Left lung (tissue), 10 donors: ENCODE measurements around the gene NPIPA2. TPM values are rescaled to one million over a fixed set of nuclear protein-coding genes. Genes with fewer than 3 reads are reported as not detected.
"Not testable (repeated sequence)": the region's sequence is repeated elsewhere in the genome, so short reads cannot be mapped to it uniquely, and the experiment has no call there.

ENCODE experiments used
- ATAC-seq: fragments of 200-7000 bp; cut with Tn5 transposase; one replicate; pipeline ENCODE4 v1.9.1; 2020; ENCODE audit warnings: moderate library complexity
- DNase-seq, 4 donors: peaks; one replicate each; pipeline ENCODE4 v3.0.0-alpha.2; 2013 to 2020
- H3K27ac ChIP-seq, 2 donors: fragments of 200-600 bp; sonication (generic) in 1 of 2; one replicate each; pipeline versions ENCODE4 v1.5.0 to v1.8.0; 2020 to 2021
- H3K27me3 ChIP-seq, 2 donors: fragments of 200-600 bp; sonication (generic) in 1 of 2; one replicate each; pipeline versions ENCODE4 v1.5.0 to v1.8.0; 2020 to 2021
- H3K36me3 ChIP-seq, 2 donors: fragments of 200-600 bp; sonication (generic) in 1 of 2; one replicate each; pipeline versions ENCODE4 v1.5.0 to v1.8.0; 2020 to 2021
- H3K4me1 ChIP-seq, 2 donors: fragments of 200-600 bp; one replicate each; pipeline ENCODE4 v1.8.0; 2021
- H3K4me3 ChIP-seq, 2 donors: fragments of 200-600 bp; sonication (generic) in 1 of 2; one replicate each; pipeline versions ENCODE4 v1.5.0 to v1.8.0; 2020 to 2021; ENCODE audit warnings: mild to moderate bottlenecking in 1 of 2
- H3K9me3 ChIP-seq, 2 donors: fragments of 200-600 bp; sonication (generic) in 1 of 2; one replicate each; pipeline versions ENCODE4 v1.5.0 to v1.8.0; 2020 to 2021
- intact Hi-C, 2 donors: fragments of 100-400 bp; cut with DNase I; formaldehyde crosslinking; loops; one replicate each; pipeline versions ENCODE4 v1.11.2 to v1.14.2; 2022
- polyA plus RNA-seq, 6 donors: library from polyadenylated mRNA; unstranded; fragments of 120-200 nt; gene quantifications; one replicate each; pipeline ENCODE4 v1.2.1, GENCODE V29; 2013; ENCODE audit not compliant: insufficient read length in 6 of 6
- total RNA-seq, 2 donors: library from RNA; stranded (reverse); fragmentation: NEBNext Ultra II Directional; extraction: Animal tissue kit (Norgen Biotek cat#: 25700); gene quantifications; one replicate each; pipeline ENCODE4 v1.2.1, GENCODE V29; 2021
- donor health status: DM: no; HTN: yes; CAD: no.
- donor health status: DM: no; HTN: no; CAD: no.

The NPIPA2 gene
- total and polyA plus RNA-seq, 8 donors: 0.44 to 4.8 (median 3.2) TPM; not detected in 5

GRCh38 chr16:14786180-14786579, 43.8 kb downstream of the NPIPA2 start:
- H3K4me3 ChIP-seq, H3K9me3 ChIP-seq, H3K4me1 ChIP-seq, ATAC-seq, intact Hi-C loops, H3K36me3 ChIP-seq, DNase-seq, H3K27ac ChIP-seq, H3K27me3 ChIP-seq: not testable (repeated sequence)

GRCh38 chr16:14789577-14789976, 47.2 kb downstream of the NPIPA2 start:
- DNase-seq, H3K36me3 ChIP-seq, H3K4me1 ChIP-seq, ATAC-seq, H3K4me3 ChIP-seq, H3K27me3 ChIP-seq, H3K27ac ChIP-seq, intact Hi-C loops, H3K9me3 ChIP-seq: not testable (repeated sequence)

- intact Hi-C loops, H3K27me3 ChIP-seq, H3K4me1 ChIP-seq, H3K9me3 ChIP-seq, H3K36me3 ChIP-seq, H3K4me3 ChIP-seq, ATAC-seq, H3K27ac ChIP-seq, DNase-seq: not testable (repeated sequence)
Measured at GRCh38 chr16:14790320-14790956, 48.1 kb downstream of the NPIPA2 start.

GRCh38 chr16:14792914-14793313, 50.6 kb downstream of the NPIPA2 start:
- H3K4me1 ChIP-seq, ATAC-seq, H3K9me3 ChIP-seq, H3K4me3 ChIP-seq, H3K27me3 ChIP-seq, H3K27ac ChIP-seq, intact Hi-C loops, DNase-seq, H3K36me3 ChIP-seq: not testable (repeated sequence)

GRCh38 chr16:14797558-14797957, 55.2 kb downstream of the NPIPA2 start:
- H3K27me3 ChIP-seq, H3K27ac ChIP-seq, ATAC-seq, H3K36me3 ChIP-seq, H3K4me1 ChIP-seq, intact Hi-C loops, H3K4me3 ChIP-seq, DNase-seq, H3K9me3 ChIP-seq: not testable (repeated sequence)

- H3K4me1 ChIP-seq, DNase-seq, H3K36me3 ChIP-seq, H3K4me3 ChIP-seq, H3K27ac ChIP-seq, H3K27me3 ChIP-seq, intact Hi-C loops, H3K9me3 ChIP-seq, ATAC-seq: not testable (repeated sequence)
Measured at GRCh38 chr16:14803577-14803976, 61.2 kb downstream of the NPIPA2 start.

- DNase-seq, H3K4me1 ChIP-seq, H3K27me3 ChIP-seq, H3K36me3 ChIP-seq, H3K4me3 ChIP-seq, intact Hi-C loops, H3K27ac ChIP-seq, ATAC-seq, H3K9me3 ChIP-seq: not testable (repeated sequence)
Measured at GRCh38 chr16:14807184-14807678, 64.9 kb downstream of the NPIPA2 start.

GRCh38 chr16:14813890-14814289, 71.6 kb downstream of the NPIPA2 start:
- H3K9me3 ChIP-seq, H3K27me3 ChIP-seq, intact Hi-C loops, DNase-seq, H3K27ac ChIP-seq, H3K4me1 ChIP-seq, H3K4me3 ChIP-seq, H3K36me3 ChIP-seq, ATAC-seq: not testable (repeated sequence)

Other genes starting within 250 kb of the NPIPA2 start
- gene PARN, start 112.3 kb upstream of the NPIPA2 start, total RNA-seq: 10 to 100 TPM; 30.0 to 37.9 TPM
- gene PARN, start 112.3 kb upstream of the NPIPA2 start, polyA plus RNA-seq: 10 to 100 TPM; 26.9 to 28.9 (median 27.3) TPM
- gene BFAR, start 109.6 kb upstream of the NPIPA2 start, total RNA-seq: 10 to 100 TPM; 74.3 to 76.2 TPM
- 10 to 100 TPM; 55.5 to 70.1 (median 65.3) TPM for gene BFAR, start 109.6 kb upstream of the NPIPA2 start, polyA plus RNA-seq
- gene PLA2G10, start 48.2 kb upstream of the NPIPA2 start, total RNA-seq: 10 to 100 TPM in 1 of 2 donors, 1 to 10 TPM in 1; 3.7 to 18.6 TPM
- under 1 TPM; 0.20 to 0.70 (median 0.49) TPM for gene PLA2G10, start 48.2 kb upstream of the NPIPA2 start, polyA plus RNA-seq
- gene NPIPA3, start 39.1 kb upstream of the NPIPA2 start, total RNA-seq: 1 to 10 TPM; 2.1 to 2.9 TPM
- gene NPIPA3, start 39.1 kb upstream of the NPIPA2 start, polyA plus RNA-seq: 10 to 100 TPM in 5 of 6 donors, 1 to 10 TPM in 1; 3.2 to 33.5 (median 21.2) TPM
- gene NOMO1, start 91.2 kb downstream of the NPIPA2 start, total RNA-seq: 10 to 100 TPM; 88.6 to 96.5 TPM
- 10 to 100 TPM; 68.8 to 86.7 (median 75.2) TPM for gene NOMO1, start 91.2 kb downstream of the NPIPA2 start, polyA plus RNA-seq
- 10 to 100 TPM; 79.2 to 83.4 TPM for gene NPIPA1, start 194.9 kb downstream of the NPIPA2 start, total RNA-seq
- 100 to 1,000 TPM; 123 to 217 (median 173) TPM for gene NPIPA1, start 194.9 kb downstream of the NPIPA2 start, polyA plus RNA-seq
- 100 to 1,000 TPM; 103 to 111 TPM for gene PDXDC1, start 232.5 kb downstream of the NPIPA2 start, total RNA-seq
- 10 to 100 TPM; 55.7 to 99.1 (median 82.8) TPM for gene PDXDC1, start 232.5 kb downstream of the NPIPA2 start, polyA plus RNA-seq